PC-3 (cell line): ENCODE data around the gene EFNA5.

Experiments
- CTCF ChIP-seq: fragments of 300-600 bp; sonication (generic); conservative IDR thresholded peaks from 2 replicates; pipeline ENCODE4 v1.5.1; 2017; ENCODE audit warnings: antibody characterized with exemption, low read depth, mild to moderate bottlenecking, low read length
- EZH2 ChIP-seq: fragments of 300-600 bp; sonication (generic); IDR thresholded peaks from one replicate; pipeline ENCODE4 v1.6.1; 2017; ENCODE audit warnings: antibody characterized with exemption, mild to moderate bottlenecking, low read length; ENCODE audit not compliant: unreplicated experiment

DNA sequence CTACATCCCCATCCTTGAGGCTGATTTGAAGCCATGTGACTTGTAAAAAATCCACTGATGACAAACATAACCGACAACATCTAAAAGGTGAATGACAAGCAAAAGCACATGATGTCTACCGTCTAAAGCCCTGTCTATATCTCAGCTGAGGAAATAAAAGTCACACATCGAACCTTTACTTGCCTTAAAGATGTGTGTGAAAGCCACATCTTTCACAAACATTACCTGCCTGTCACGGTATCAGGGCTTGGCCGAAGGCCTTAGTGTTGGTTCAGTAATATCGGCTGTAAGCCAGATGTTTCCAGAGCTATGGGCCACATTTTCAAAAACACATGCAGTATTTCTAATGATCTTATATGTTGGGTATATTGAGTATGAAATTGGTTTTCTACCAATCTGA, 125.8 kb downstream of the EFNA5 start:
- no peak for TF ChIP-seq EZH2
- no peak for TF ChIP-seq CTCF
